Activated T-cell treated with anti-CD3 and anti-CD28 coated beads, Interleukin-2, amount 50 U/mL, for 72 hours (primary cell): ENCODE data around the gene RGS12. TPM values are rescaled to one million over a fixed set of nuclear protein-coding genes. Genes with fewer than 3 reads are reported as not detected.
A peak's percentile ranks its signal among the peaks of the same experiment; 100 is the strongest.

ENCODE experiments used
- ATAC-seq, 2 donors: fragments of 150-1000 bp; cut with Tn5 transposase; replicated peaks in 1 of 2; 2 replicates each; pipeline ENCODE4 v1.10.0; 2021; ENCODE audit warnings: moderate library complexity in 2 of 2, mild to moderate bottlenecking in 1 of 2
- DNase-seq, 2 donors: peaks; one replicate each; pipeline ENCODE4 v3.0.0; 2021 to 2022; ENCODE audit warnings: mixed read lengths in 1 of 2
- H3K27ac Mint-ChIP-seq: one replicate; pipeline ENCODE4 v1.8.0; 2022; ENCODE audit warnings: mild to moderate bottlenecking, moderate library complexity, mixed read lengths
- H3K27me3 Mint-ChIP-seq: one replicate; pipeline ENCODE4 v1.8.0; 2022; ENCODE audit warnings: low read depth, mixed read lengths
- H3K36me3 Mint-ChIP-seq, 2 donors: one replicate each; pipeline ENCODE4 v1.8.0; 2022; ENCODE audit warnings: mixed read lengths in 2 of 2, mild to moderate bottlenecking in 1 of 2; ENCODE audit not compliant: insufficient read depth in 2 of 2
- H3K4me1 Mint-ChIP-seq: one replicate; pipeline ENCODE4 v1.8.0; 2022; ENCODE audit warnings: low read depth, mixed read lengths
- H3K4me3 Mint-ChIP-seq, 2 donors: one replicate each; pipeline ENCODE4 v1.8.0; 2022; ENCODE audit warnings: mild to moderate bottlenecking in 2 of 2, mixed read lengths in 2 of 2, moderate library complexity in 2 of 2
- H3K9me3 Mint-ChIP-seq, 2 donors: one replicate each; pipeline ENCODE4 v1.8.0; 2022; ENCODE audit warnings: mixed read lengths in 2 of 2
- total RNA-seq, 2 donors: library from RNA; stranded (reverse); gene quantifications; one replicate each; pipeline ENCODE4 v1.2.3, GENCODE V29; 2022

The RGS12 gene
- total RNA-seq, 2 donors from 2014 or later: 16.9 to 18.5 TPM

DNA sequence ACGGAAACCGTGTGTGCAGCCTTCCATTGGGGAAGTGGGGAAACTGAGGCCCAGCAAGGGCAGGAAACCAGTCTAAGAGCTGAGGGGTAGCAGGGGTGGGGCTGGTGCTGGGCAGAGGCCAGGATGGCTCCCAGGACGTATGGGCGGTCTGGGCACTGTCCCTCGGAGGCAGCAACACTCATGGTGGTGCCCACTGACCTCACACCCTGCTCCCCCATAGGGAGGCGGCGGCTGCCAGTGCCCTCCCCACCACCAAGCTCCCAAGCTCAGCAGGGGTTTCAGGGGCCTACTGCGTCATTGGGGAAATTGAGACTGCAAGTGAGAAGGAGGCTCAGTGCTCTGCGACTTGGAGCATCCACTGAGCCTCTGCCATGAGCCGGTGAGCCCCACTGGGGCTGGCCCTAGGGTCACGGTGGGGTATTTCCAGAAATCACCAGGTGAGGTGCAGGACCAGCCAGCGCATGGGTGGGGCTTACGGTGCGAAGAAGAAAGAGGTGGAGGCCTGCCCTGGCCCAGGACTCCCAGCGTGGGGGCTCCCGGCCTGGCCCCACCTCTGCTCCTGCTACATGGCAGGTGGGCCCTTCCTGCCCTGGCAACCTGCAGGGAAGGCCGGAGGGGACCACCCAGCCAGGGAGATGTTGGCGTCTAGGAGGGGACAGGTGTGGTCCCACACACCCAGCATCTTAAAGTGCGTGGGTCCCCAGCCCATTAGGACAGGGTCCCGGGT lies 42.9 kb upstream of the RGS12 start:
- Mint-ChIP-seq H3K4me3 (no peak overlapping the region), H3K27me3 (no peaks in the 10 kb centered on the region), H3K4me1 (peaks cover 8% of the 10 kb centered on the region), H3K27ac (no peak overlapping the region), H3K36me3 (no peaks in the 10 kb centered on the region), H3K9me3 (no peaks in the 10 kb centered on the region)
- ATAC-seq (no peak), DNase-seq (no peak)

DNA sequence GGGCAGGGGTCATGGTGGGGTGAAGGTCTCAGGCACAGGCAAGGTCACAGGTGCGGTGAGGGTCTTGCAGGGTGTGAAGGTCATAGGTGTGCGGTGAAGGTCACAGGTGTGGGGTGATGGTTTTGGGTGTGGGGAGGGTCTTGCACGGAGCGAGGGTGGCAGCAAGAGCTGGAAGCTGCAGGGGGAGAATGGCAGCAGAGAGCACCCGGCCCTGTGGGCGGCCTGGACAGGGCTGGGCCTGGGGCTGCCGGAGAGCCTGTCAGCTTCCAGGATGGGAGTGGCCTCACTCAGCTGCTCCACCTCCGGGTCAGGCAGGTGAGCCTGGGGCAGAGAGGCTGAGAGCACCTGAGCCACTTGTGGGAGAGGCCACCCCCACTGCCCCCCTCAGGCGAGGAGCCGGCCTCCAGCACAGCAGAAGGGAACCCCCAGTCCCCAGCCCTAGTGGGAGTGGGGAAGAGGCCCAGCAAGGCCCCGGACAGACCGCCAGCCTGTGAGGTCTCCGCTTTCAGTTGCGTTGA lies 42.3 kb upstream of the RGS12 start:
- H3K9me3 Mint-ChIP-seq: no peaks in the 10 kb centered on the region
- H3K4me3 Mint-ChIP-seq: no peak overlapping the region
- H3K36me3 Mint-ChIP-seq: no peaks in the 10 kb centered on the region
- no peaks in the 10 kb centered on the region for H3K27me3 Mint-ChIP-seq
- H3K4me1 Mint-ChIP-seq: peaks cover 8% of the 10 kb centered on the region
- ATAC-seq (no peak), DNase-seq (no peak)
- H3K27ac Mint-ChIP-seq: no peak overlapping the region

GRCh38 chr4:3250956-3251690 lies 41.7 kb upstream of the RGS12 start:
- no peak overlapping the region for H3K27ac Mint-ChIP-seq
- no peaks in the 10 kb centered on the region for H3K9me3 Mint-ChIP-seq
- H3K27me3 Mint-ChIP-seq: no peaks in the 10 kb centered on the region
- DNase-seq (peak in 1 of 2 donors; percentile 16), ATAC-seq (peak; percentile 52 to 60)
- H3K4me1 Mint-ChIP-seq: peaks cover 8% of the 10 kb centered on the region
- no peak overlapping the region for H3K4me3 Mint-ChIP-seq
- no peaks in the 10 kb centered on the region for H3K36me3 Mint-ChIP-seq

- H3K27me3 Mint-ChIP-seq: no peaks in the 10 kb centered on the region
- ATAC-seq: peak in 1 of 2 donors; percentile 6
- no peak for DNase-seq
- H3K4me3 Mint-ChIP-seq: no peak overlapping the region
- H3K27ac Mint-ChIP-seq: no peak overlapping the region
- H3K9me3 Mint-ChIP-seq: no peaks in the 10 kb centered on the region
- no peaks in the 10 kb centered on the region for H3K36me3 Mint-ChIP-seq
- H3K4me1 Mint-ChIP-seq: peaks cover 8% of the 10 kb centered on the region
Measured at GRCh38 chr4:3251691-3252479, 40.9 kb upstream of the RGS12 start.

DNA sequence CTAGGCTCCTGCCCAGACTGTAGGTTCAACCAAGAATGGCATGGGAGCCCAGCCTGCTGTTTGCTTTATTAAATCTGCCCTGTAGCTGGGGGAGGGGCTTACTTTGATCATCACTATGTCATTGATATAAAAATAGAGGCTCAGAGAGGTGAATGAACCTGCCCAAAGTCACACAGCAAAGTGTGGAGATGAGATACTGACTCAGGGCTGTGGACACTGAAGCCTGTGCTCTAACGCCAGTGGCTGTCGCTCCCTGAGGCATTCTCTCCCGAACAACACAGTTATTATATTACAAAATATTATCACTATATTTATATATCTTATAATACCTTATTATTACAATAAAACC lies 40.4 kb upstream of the RGS12 start:
- Mint-ChIP-seq H3K4me1 (peaks cover 8% of the 10 kb centered on the region), H3K27me3 (no peaks in the 10 kb centered on the region), H3K27ac (no peak overlapping the region), H3K4me3 (no peak overlapping the region), H3K9me3 (no peaks in the 10 kb centered on the region), H3K36me3 (no peaks in the 10 kb centered on the region)
- DNase-seq (no peak), ATAC-seq (no peak)

DNA sequence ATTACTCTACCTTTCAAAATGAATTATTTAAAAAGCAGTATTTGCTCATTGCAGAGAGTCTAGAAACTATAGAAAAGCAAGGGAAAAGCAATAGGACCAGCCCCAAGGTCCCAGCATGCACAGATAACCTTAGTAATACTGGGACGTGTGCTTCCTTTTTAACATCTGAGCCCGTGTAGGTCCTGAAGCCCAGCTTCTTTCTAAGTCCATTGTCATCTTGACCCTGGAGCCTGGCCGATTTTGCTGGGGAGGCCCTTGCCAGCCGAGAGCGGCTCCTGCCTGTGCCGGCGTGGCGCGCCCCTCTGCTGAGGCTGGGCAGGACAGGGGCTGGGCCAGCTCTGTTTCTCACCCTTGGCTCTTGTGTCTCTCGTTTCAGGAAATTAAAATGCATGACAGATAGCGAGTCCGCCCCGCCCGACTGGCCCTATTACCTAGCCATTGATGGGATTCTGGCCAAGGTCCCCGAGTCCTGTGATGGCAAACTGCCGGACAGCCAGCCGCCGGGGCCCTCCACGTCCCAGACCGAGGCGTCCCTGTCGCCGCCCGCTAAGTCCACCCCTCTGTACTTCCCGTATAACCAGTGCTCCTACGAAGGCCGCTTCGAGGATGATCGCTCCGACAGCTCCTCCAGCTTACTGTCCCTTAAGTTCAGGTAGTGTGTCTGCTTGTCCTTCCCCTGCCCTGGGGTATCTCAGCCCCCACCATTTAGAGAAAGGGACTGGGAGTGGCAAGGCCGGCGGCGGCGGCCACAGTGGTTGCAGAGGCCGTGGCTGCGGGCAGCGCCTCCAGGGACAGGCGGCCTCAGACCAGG lies 39.8 kb upstream of the RGS12 start:
- Mint-ChIP-seq H3K4me1 (peaks cover 8% of the 10 kb centered on the region), H3K9me3 (no peaks in the 10 kb centered on the region), H3K27ac (no peak overlapping the region), H3K27me3 (no peaks in the 10 kb centered on the region), H3K36me3 (no peaks in the 10 kb centered on the region), H3K4me3 (no peak overlapping the region)
- ATAC-seq (no peak), DNase-seq (no peak)

DNA sequence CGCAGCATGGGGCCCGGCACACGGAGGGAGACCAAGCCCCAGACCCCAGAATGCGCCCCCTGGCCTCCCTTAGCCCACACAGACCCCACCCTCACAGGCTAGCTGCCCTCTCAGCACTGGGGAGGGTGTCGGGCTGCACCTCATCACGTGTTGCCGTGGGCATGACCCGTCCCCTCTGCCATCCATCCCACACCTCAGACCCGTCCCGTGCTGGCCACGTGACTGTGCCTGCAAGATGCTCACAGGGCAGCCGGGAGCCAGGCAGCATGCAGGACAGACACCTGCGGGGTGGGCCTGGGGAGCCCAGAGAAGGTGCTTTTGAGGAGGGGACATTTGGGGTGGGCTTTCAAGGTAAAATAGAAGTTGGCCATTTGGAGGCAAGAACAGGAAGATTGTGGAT lies 39.0 kb upstream of the RGS12 start:
- Mint-ChIP-seq H3K4me3 (no peak overlapping the region), H3K9me3 (no peaks in the 10 kb centered on the region), H3K27ac (no peak overlapping the region), H3K36me3 (no peaks in the 10 kb centered on the region), H3K27me3 (no peaks in the 10 kb centered on the region), H3K4me1 (peaks cover 8% of the 10 kb centered on the region)
- ATAC-seq: no peak
- no peak for DNase-seq

GRCh38 chr4:3254302-3255131 lies 38.3 kb upstream of the RGS12 start:
- Mint-ChIP-seq H3K4me1 (peaks cover 8% of the 10 kb centered on the region), H3K27me3 (no peaks in the 10 kb centered on the region), H3K27ac (no peak overlapping the region), H3K36me3 (no peaks in the 10 kb centered on the region), H3K9me3 (no peaks in the 10 kb centered on the region), H3K4me3 (no peak overlapping the region)
- ATAC-seq: no peak
- no peak for DNase-seq

- DNase-seq (no peak), ATAC-seq (no peak)
- Mint-ChIP-seq H3K4me3 (no peak overlapping the region), H3K9me3 (no peaks in the 10 kb centered on the region), H3K36me3 (no peaks in the 10 kb centered on the region), H3K27me3 (no peaks in the 10 kb centered on the region), H3K27ac (no peak overlapping the region), H3K4me1 (peaks cover 8% of the 10 kb centered on the region)
Measured at GRCh38 chr4:3255611-3256186, 37.1 kb upstream of the RGS12 start.

GRCh38 chr4:3256230-3257102 lies 36.4 kb upstream of the RGS12 start:
- Mint-ChIP-seq H3K4me1 (peaks cover 4% of the 10 kb centered on the region), H3K4me3 (no peak overlapping the region), H3K27ac (no peak overlapping the region), H3K36me3 (no peaks in the 10 kb centered on the region), H3K27me3 (no peaks in the 10 kb centered on the region), H3K9me3 (no peaks in the 10 kb centered on the region)
- DNase-seq: no peak
- ATAC-seq: no peak

DNA sequence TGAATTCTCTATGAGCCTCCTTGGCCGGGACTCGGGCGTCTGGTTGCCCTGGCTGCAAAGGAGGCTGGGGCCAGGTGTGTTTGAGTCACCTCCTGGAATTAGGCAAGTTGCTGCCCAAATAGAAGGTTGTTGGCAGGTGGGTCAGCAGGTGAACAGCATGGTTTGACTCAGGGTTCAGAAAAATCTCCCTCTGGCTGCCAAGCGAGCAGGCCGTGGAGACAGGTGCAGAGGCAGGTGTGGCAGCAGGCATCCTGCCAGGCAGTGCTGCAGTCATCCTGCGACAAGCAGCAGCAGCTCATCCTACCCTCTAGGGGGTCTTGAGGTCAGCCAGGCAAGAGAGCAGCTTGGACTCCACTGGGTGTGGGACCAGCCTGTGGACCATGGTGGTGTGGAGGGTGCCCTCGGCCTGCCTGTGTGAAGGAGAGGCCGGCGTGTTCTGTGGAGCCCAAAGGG lies 35.7 kb upstream of the RGS12 start:
- Mint-ChIP-seq H3K4me3 (no peak overlapping the region), H3K4me1 (no peaks in the 10 kb centered on the region), H3K36me3 (no peaks in the 10 kb centered on the region), H3K27me3 (no peaks in the 10 kb centered on the region), H3K27ac (no peak overlapping the region), H3K9me3 (no peaks in the 10 kb centered on the region)
- no peak for DNase-seq
- ATAC-seq: no peak
